GM19023 (cell line): ENCODE data around the gene ARHGAP35.
"Not testable (repeated sequence)": the region's sequence is repeated elsewhere in the genome, so short reads cannot be mapped to it uniquely, and the experiment has no call there.

Experiments used
- ATAC-seq: cut with Tn5 transposase; IDR thresholded peaks from one replicate; pipeline ENCODE4 v1.9.1; 2021; ENCODE audit warnings: mild to moderate bottlenecking, moderate library complexity; ENCODE audit not compliant: unreplicated experiment

ARHGAP35 gene

DNA sequence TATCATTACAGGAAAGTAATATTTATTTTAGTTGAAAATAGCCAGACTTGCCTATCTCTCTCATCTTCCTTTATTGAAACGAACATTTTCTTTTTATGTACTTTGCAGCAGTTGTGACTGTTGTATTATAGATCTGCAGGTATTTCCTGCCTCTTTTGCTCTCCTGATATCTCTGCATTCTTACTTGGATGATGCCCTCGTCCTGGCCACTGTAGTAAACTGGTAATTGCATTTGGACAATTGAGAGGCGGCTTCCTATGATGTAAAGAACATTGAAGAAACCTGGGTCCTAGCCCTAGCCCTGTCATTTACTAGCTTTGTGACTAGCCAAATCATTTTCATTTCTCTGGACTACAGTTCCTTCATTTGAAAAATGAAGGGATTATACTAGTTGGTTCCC is 6.4 kb downstream of the ARHGAP35 start:
- no peak for ATAC-seq

DNA sequence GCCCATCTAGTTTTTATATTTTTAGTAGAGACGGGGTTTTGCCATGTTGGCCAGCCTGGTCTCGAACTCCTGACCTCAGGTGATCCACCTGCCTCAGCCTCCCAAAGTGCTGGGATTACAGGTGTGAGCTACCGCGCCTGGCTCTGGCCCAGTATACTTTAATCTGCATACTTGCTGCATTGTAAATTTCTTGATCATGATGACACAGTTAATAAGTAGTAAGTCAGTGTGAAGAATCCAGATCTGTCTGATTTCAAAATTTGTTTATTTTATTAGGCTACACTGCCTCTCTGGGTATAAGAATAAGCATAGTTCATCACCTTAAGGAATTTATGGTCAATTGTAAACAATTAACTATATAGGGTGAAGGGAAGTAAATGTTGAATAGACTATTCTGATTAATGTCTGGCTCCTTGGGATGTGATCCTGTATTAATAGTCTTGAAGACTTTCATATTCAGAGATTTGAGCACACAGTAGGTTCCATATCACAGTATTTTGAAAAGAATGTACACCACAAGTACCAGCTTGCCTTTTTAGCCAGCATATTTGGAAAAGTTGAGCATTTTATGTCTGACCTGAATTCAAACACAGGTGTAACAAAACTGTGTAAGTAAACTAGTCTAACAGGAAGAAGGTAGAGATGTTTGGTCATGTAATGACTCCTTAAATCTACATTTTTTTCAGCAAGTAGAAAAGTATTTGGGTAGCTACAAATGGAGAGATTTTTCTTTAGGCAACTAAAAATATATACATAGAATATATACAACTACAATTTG is 7.4 kb downstream of the ARHGAP35 start:
- no peak for ATAC-seq

DNA sequence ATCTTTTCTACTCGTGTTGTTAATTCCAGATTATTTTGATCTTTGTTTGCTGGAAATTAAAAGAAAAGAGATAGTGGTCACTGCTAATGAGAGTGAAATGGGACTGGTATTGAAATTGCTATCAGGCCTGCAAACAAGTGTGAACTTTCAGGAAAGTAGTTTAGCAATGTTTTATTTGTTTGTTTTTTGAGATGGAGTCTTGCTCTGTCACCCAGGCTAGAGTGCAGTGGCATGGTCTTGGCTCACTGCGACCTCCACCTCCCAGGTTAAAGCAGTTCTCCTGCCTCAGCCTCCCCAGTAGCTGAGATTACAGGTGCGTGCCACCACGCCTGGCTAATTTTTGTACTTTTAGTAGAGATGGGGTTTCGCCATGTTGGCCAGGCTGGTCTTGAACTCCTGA is 10.4 kb downstream of the ARHGAP35 start:
- ATAC-seq: not testable (repeated sequence)

DNA sequence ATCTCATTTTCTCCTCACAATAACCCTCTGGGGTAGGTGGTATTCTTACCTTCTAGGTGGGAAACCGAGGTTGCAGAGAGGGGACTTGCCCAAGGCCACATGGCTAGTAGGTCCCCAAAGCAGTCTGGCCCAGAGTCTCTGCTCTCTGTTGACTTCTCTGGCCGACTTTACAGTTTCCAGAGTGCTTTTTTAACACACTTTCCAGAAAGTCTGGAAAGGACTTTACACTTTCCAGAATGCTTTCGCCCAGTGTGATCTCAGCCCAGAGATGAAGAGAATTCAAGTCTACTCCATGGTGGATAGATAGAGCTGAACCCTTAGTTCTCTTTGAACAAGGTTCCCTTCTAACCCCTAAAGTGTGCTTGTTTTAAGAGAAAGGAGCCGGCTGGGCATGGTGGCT is 12.2 kb downstream of the ARHGAP35 start:
- no peak for ATAC-seq

DNA sequence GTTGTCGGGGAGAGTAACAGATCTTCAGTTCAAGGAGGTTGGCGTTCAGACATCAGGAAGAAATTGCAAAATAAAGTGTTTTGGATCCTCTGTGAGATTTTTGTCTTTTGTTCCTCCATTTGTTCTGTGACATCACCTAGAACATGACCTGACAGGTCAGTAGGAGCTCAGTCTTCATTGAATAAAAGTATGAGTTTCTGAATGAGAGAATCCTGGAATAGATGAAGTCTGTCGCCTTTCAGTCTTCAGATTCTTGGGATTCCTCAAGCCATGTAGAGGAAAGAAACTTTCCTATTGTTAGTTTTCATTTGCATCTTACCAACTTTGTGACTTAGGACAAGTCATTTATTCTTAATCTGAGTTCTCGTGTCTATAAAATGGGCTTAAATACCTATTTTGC is 14.4 kb downstream of the ARHGAP35 start:
- ATAC-seq: no peak

DNA sequence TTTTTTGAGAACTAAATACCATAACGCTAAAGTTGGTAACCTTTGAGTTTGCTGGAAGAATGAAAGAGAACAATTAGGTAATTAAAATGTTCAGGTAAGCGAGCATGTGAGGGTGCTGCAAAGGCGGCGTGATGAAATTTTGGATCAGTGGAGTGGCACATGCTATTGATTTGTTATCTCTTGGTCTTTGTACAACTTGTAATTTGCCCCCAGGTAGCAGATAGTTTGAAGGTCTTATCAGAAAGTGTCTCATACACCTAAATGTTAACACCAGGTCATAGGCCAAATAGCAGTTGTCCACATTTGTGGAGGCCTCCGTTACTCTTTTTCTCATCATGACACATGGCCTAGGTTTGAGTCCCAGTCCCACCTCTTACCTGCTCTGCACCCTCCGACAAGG is 14.9 kb downstream of the ARHGAP35 start:
- ATAC-seq: no peak

DNA sequence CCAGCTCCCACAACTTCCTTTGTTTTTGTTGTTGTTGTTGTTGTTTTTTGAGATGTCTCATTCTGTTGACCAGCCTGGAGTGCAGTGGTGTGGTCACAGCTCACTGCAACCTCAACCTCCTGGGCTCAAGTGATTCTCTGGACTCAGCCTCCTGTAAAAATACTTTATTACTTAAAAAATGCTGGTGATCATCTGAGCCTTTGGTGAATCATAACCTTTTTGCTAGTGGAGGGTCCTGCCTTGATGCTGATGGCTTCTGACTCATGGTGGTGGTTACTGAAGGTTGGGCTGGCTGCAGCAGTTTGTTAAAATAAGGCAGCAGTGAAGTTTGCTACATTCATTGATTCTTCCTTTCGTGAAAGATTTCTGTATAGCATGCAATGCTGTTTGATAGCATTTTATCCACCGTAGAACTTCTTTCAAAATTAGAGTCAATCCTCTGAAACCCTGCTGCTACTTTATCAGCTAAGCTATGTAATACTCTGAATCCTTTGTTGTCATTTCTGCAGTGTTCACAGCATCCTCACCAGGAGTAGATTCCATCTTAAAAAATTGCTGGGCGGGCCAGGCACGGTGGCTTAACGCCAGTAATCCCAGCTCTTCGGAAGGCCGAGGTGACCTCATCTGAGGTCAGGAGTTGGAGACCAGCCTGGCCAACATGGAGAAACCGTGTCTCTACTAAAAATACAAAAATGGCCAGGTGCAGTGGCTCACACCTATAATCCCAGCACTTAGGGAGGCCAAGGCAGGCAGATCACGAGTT is 18.0 kb downstream of the ARHGAP35 start:
- no peak for ATAC-seq

DNA sequence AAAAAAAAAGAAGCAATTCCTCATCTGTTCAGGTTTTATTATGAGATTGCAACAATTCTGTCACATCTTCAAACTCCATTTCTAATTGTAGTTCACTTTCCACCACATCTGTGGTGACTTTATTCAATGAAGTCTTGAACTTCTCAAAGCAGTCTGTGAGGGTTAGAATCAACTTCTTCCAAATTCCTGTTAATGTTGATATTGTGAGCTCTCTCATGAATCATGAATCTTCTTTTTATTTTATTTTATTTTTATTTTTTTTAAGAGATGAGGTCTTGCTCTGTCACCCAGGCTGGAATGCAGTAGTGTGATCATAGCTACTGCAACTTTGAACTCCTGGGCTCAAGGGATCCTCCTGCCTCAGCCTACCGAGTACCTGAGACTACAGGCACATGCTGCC is 19.6 kb downstream of the ARHGAP35 start:
- no peak for ATAC-seq

DNA sequence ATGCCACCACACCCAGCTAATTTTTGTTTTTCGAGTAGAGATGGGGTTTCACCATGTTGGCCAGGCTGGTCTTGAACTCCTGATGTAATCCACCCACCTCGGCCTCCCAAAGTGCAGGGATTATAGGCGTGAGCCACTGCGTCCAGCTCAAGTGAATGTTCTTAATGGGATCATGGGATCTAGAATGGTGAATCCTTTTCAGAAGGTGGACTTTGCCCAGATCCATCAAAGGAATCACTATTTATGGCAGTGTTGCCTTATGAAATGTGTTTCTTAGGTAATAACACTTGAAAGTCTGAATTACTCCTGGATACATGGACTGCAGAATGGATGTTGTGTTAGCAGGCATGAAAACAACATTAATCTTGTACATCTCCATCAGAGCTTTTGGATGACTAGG is 20.3 kb downstream of the ARHGAP35 start:
- no peak for ATAC-seq

DNA sequence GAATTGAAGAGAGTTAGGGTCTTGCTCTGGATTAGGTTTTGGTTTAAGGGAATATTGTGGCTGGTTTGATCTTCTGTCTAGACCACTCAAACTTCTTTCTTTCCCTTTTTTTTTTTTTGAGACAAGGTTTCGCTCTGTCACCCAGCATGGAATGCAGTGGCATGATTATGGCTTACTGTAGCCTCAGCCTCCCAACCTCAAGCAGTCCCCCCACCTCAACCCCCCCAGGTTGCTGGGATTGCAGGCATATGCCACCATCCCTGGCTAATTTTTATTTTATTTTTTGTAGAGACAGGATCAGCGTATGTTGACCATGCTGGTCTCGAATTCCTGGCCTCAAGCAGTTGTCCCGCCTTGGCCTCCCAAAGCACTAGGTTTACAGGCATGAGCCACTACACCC is 21.2 kb downstream of the ARHGAP35 start:
- no peak for ATAC-seq

DNA sequence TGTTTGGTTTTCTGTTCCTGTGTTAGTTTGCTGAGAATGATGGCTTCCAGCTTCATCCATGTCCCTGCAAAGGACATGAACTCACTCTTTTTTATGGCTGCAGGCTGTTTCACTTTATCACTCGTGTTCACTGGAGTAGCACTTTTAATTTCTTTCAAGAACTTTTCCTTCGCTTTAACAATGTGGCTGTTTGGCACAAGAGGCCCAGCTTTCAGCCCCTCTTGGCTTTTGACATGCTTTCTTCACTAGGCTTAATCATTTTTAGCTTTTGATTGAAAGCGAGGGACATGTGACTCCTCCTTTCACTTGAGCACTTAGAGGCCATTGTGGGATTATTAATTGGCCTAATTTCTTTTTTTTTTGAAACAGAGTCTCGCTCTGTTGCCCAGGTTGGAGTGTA is 22.0 kb downstream of the ARHGAP35 start:
- ATAC-seq: not testable (repeated sequence)

DNA sequence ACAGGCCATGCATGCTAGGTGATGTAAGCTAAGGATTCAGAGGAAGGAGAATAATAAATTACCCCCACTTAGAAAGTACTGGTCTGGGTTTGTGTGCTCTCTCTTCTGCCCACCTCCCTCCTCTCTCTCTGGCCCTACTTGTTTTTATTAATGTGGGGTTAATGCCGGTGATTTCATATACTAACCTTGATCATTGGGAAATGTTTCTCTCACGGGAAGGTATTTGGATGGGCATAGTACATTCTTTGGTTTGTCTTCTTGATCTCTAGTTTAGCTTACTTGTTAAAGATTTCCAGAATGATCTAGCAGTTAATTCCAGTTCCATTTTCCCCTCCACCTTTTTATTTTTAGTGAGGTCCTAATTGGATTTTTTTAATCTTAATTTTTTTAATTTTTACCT is 24.6 kb downstream of the ARHGAP35 start:
- no peak for ATAC-seq

DNA sequence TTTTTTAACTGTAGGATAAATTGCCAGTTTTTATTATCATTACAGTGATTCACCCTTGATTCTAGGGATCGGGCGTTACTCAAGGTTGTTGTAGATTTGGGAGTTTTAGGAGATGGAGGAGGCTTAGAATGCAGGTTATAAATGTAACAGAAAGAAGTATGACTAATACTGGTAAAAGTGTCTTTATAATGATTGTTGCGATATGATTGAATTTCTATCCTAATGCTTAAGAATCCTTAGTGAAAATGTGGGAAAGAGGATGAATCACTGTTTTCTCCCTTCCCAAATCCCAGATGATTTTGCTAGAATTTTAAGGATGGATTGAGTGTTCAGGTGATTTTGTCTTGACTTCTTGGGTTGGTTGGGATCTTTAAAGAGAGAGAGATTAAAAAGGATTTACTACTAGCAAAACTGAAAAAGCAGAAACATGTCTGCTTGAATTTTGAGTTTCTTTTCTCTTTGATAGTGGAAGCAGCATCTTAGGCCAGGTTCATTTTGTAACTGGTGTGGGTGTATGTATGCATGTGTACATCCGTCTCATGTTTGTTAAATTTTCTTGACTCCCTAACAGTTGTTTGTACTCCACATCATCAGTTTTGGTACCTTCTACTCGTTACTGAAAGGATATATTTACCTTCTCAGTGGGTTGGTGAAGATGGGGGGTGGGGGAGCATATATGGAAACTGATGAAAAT is 25.9 kb downstream of the ARHGAP35 start:
- no peak for ATAC-seq

DNA sequence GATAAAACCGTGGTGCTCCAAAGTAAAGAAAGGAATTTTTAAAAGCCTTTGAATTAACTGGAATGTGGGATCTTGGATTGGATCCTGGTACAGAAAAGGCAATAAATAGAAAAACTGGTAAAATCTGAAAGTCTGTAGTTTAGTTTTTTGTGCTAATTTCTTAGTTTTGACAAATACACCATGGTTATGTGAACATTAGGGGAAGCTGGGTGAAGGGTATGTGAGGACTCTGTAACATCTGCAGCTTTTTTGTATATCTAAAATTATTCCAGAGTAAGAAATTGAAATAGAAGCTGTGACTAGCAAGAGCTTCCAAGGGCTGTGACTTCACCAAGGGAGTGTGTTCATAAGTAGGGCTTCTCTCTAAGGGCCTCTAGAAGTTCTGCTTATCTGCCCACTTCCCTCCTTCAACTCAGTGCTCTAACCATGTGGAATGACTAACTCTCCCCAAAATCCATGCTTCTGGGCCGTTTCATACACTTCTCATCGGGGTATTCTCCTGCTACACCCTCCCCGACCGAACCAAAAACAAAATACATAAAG is 26.5 kb downstream of the ARHGAP35 start:
- no peak for ATAC-seq

DNA sequence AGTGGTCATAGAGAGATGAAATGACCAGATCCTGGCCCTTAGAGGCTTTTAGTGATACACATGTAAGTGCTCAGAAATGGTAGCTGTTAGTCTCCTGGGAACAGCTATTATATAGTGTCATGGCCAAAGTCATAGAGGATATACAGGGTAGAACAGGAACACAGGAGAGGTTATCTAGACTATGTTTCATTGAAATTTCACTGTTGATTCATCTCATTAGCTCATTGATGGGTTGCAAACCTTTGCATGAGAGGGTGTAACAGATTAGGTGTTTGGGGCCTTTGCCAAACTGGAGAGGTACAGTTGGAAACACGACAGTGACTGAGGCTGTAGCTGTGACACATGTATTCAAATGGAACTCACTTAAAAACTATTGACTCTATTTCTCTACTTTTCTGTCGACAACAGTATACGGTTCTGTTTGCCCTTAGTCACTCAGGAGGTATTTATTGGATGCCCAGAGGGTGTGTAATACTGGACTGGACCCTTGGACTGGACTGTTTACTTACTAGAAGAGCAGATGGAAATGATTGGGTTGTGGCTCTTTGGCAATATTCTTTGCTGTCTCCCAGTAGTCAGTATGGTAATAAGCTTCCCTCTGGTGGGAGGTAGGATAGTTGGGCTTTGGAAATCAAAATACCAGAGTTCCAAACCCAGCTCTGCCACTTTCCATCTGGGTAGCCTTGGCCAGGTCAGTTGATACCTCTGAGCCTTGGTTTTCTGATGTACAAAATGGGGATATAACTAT is 29.8 kb downstream of the ARHGAP35 start:
- no peak for ATAC-seq

DNA sequence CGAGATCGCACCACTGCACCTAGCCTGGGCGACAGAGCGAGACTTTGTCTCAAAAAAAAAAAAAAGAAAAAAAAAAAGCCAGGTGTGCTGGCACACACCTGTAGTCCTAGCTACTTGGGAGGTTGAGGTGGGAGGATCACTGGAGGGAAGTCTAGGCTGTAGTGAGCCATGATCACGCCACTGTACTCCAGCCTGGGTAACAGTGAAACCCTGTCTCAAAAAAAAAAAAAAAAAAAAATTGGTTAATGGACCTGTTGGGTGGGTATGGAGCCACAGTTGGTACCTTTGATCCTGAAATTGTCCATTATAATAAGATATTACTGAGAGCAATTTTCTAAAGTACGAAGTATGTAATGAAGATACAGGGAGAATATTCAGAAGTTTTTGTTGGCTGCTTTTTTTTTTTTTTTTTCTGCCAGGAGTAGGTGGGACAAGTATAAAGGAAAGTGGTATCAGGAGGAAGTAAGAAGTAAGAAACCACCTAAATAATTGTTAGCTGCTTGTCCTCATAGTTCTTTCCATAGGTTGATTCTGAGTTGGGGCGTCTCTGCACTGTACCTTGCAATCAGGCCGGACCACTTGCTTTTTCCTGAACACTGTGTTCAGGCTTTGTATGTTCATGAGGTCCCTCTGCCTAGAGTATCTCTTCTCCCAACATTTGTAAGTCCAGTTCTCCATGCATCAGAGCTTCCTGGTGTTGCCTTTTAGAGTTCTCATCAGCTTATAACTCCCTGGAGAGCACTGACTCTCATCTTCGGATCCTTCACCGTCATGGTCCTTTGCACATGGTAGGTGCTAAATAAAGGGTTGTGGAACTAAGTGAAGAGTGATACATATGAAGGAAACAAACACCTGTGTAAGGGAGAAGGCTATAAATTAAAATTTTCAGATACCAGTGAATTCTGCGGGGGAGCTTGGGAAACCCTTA is 31.7 kb downstream of the ARHGAP35 start:
- ATAC-seq: no peak

DNA sequence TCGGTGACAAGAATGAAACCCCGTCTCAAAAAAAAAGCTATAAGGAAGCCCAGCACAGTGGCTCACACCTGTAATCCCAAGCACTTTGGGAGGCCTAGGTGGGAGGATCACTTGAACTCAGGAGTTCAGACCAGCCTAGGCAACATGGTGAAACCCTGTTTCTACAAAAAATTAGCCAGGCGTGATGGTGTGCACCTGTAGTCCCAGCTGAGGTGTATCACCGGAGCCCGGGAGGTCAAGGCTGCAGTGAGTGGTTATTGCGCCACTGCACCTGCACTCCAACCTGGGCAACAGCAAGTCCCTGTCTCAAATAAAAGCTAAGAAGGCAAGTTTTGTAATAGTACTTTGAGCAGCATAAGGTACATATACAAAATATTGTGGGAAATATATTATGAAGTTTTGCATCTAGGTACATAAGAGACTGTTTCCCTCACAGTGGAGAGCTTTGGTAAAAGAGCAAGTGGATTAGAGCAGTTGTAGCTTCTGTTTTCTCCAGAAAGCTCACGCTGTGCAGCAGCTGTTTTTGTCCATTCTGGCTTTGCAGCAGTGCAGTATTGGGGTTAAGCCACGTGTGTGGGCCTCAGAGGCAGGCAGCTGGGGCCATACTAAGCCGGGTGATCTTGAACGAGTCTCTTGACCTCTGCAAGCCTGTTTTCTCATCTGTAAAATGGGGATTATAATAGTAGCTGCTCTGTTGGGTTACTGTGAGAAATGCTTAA is 35.4 kb downstream of the ARHGAP35 start:
- ATAC-seq: no peak

DNA sequence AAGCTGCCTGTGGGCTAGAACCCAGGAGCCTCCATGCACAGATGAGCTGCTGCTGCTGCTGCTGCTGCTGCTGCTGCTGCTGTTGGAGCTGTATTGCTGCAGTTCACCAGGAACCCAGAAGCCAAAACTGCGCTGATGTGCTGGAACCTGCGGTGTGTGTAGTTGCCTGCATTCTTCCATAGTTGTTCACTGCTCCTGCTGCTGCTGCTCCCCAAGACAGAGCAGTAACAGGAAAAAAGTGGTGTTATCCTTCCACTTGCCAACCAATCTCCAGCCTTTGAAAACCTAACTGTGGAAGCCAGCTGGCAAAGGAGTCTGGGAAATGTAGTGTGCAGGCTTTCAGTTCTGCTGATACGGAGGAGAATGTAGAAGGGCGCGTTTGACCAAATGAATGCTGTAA is 37.9 kb downstream of the ARHGAP35 start:
- ATAC-seq: no peak

DNA sequence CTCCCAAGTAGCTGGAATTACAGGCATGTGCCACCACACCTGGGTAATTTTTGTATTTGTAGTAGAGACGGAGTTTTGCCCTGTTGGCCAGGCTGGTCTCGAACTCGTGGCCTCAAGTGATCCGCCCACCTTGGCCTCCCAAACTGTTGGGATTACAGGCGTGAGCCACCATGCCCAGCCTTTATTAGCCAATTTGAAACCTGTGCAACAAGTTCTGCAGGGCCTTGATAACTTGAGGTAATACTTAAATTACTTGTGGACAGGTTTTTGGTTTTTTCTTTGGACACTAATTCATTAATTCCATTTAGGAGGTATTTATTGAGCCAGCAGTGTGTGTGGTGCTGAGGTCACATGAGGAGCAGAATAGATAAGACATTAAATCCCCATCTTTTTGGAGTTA is 39.5 kb downstream of the ARHGAP35 start:
- no peak for ATAC-seq
